HL-60/S4 treated with phorbol 12-myristate 13-acetate at 8.2 ng/mL for 4 days and 3 days (cell line): Measurements from ENCODE around the gene HAUS6.
"Not testable (repeated sequence)": the region's sequence is repeated elsewhere in the genome, so short reads cannot be mapped to it uniquely, and the experiment has no call there.

Experiments
- in situ Hi-C: fragments of 300-500 bp; cut with MboI; formaldehyde crosslinking; loops from 2 replicates; pipeline ENCODE4 v1.15.0; 2022; ENCODE audit warnings: low sequenced_read_pairs

HAUS6 gene

DNA sequence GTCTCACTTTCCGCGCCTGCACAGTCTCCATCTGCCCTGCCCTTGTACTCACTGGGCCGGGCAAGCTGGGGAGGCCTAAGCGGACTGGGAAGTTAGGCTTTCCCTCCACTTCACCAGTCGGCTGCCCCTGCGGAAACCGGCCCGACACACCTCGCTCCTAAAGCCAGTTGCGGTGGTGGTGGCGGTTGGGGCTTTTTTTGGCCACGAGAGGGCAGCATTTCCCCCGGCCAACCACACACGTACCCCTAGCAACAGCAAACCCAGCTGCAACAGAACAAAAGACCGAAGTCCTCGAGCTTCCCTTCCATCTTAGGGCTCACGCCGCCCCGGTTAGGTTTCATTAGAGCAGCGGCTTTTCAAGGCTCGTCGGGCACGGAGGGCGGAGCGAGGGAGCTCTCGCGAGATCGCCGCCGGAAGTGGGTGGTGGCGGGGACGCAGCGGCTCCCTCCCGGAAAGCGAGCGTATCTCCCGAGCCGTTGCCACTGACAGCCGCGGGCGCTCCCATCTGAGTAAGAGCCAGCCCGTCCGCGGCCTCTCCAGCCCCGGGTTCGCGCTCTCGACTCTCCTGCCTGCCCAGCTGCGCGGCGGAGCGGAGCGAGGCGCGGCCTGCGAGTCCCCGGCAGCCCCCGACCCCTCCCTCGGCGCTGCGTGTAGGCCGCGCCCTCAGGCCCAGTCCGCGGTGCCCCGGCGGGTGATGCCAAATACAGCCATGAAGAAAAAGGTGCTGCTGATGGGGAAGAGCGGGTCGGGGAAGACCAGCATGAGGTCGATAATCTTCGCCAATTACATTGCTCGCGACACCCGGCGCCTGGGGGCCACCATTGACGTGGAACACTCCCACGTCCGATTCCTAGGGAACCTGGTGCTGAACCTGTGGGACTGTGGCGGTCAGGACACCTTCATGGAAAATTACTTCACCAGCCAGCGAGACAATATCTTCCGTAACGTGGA lies 53.5 kb downstream of the HAUS6 start, which contains the start of gene RRAGA:
Gene RRAGA (plus strand): TSS at position 462 of the 951 bp plus-strand sequence. CDS start 233 bp downstream, at position 695.
- in situ Hi-C loops: no loop called here

GRCh38 chr9:19036611-19037010 lies 66.1 kb downstream of the HAUS6 start:
- in situ Hi-C loops: no loop called here

- in situ Hi-C loops: no loop called here
Observed at GRCh38 chr9:19033015-19033414, 69.7 kb downstream of the HAUS6 start, which contains the start of gene SAXO1. SAXO1 (minus strand) TSS chr9:19033209; CDS start chr9:19032908, 301 bp downstream.

GRCh38 chr9:19032406-19032805 lies 70.3 kb downstream of the HAUS6 start:
- in situ Hi-C loops: no loop called here

GRCh38 chr9:19030899-19031298 lies 71.8 kb downstream of the HAUS6 start:
- in situ Hi-C loops: no loop called here

GRCh38 chr9:19028835-19029451 lies 73.8 kb downstream of the HAUS6 start:
- in situ Hi-C loops: no loop called here

GRCh38 chr9:19027825-19028224 lies 74.9 kb downstream of the HAUS6 start:
- in situ Hi-C loops: no loop called here

DNA sequence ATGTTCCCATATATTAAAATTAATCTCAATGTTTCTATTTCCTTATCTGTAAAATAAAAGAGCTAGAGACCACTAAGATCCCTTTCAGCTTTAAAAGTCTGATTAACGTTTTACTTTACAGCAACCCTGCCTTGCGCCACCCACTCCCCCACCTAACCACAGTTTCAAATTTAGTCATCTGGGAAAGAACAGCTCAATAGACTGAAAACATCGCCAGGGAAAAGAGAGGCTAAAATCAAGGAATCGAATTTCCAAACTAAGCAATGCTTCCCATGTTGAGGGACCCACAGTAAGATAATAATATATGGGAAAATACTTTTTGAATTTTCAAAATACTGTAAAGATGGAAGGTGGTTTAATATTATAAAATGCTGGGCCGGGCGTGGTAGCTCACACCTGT lies 76.3 kb downstream of the HAUS6 start:
- in situ Hi-C loops: no loop called here

DNA sequence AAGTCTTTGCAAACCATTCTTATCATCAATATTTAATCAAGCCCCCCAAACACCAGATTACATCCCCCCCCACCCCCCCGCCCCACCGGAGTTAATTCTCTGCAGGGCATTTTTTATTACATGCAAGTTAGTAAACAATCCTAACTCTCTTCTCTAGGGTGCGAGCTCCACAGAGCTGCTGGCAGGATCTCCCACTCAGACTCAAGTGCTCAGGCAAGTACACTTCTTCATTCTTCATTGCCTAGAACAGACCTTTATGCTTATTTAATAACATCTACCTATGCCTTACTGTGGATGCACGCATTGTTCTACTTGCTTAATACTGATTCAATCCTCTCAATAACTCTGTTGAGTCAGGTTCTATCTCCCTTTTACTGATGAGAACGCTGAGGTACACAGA lies 79.6 kb downstream of the HAUS6 start:
- in situ Hi-C loops: no loop called here

- in situ Hi-C loops: no loop called here
Observed at GRCh38 chr9:19022206-19022605, 80.5 kb downstream of the HAUS6 start.

DNA sequence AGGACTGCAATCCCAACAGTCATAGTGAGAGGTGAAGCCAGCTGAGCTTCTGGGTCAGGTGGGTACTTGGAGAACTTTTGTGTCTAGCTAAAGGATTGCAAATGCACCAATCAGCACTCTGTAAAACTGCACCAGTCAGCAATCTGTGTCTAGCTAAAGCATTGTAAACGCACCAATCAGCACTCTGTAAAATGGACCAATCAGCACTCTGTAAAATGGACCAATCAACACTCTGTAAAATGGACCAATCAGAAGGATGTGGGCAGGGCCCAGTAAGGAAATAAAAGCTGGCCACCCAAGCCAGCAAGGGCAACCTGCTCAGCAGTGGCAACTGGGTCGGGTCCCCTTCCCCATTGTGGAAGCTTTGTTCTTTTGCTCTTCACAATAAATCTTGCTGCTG lies 81.1 kb downstream of the HAUS6 start:
- in situ Hi-C loops: not testable (repeated sequence)

- in situ Hi-C loops: no loop called here
Observed at GRCh38 chr9:19020886-19021455, 81.7 kb downstream of the HAUS6 start.

DNA sequence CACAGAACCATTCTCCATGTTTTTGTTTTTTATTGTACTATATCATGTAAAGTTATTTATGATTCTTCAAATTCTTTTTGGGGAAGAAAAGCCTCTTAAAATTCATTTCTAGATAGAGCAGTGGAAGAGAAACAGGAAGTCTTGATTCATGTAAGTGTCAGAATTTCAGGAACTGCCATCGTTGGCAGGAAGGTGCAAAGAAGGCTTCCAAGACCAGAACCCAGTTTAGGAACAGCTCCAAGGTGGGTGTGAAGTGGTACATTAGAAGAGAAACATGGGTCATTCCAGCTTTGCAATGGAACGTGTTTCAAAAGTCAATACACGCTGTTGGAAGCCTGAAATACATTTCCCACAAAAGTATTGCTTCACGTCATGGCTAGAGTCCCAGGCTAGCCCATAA lies 84.5 kb downstream of the HAUS6 start:
- in situ Hi-C loops: no loop called here

GRCh38 chr9:19009391-19009965 lies 93.2 kb downstream of the HAUS6 start:
- in situ Hi-C loops: no loop called here
